CD8-positive, alpha-beta memory T cell (primary cell): Measurements from ENCODE around the gene PKMYT1. TPM values are rescaled to one million over a fixed set of nuclear protein-coding genes. Genes with fewer than 3 reads are reported as not detected.
A peak's percentile ranks its signal among the peaks of the same experiment; 100 is the strongest.
"Not testable (repeated sequence)": the region's sequence is repeated elsewhere in the genome, so short reads cannot be mapped to it uniquely, and the experiment has no call there.

Experiments
- CTCF ChIA-PET: fragments of 350-600 bp; sonication (Branson Sonifier 250); formaldehyde crosslinking; loops from one replicate; lab custom pipeline; 2021; ENCODE audit warnings: antibody characterized with exemption; lab: Charles Lee
- POLR2A ChIA-PET: fragments of 350-600 bp; sonication (Branson Sonifier 250); formaldehyde crosslinking; loops from one replicate; lab custom pipeline; 2021; ENCODE audit warnings: antibody characterized with exemption; lab: Charles Lee
- DNase-seq, 5 donors: peaks; one replicate each; pipeline versions ENCODE4 v3.0.0 to v3.0.0-alpha.2; 2020 to 2022; ENCODE audit warnings: mixed read lengths in 1 of 5
- H3K27ac ChIP-seq: one replicate; pipeline ENCODE4 v1.7.0; 2013; ENCODE audit warnings: low read depth, mild to moderate bottlenecking, low read length, moderate library complexity
- H3K27me3 ChIP-seq: 2 replicates; pipeline ENCODE4 v1.7.0; 2013; ENCODE audit warnings: low read length, mild to moderate bottlenecking; ENCODE audit not compliant: insufficient read depth, poor library complexity, severe bottlenecking
- H3K36me3 ChIP-seq: 2 replicates; pipeline ENCODE4 v1.7.0; 2013; ENCODE audit warnings: mild to moderate bottlenecking, low read length, moderate library complexity; ENCODE audit not compliant: insufficient read depth
- H3K4me1 ChIP-seq: 2 replicates; pipeline ENCODE4 v1.7.0; 2013; ENCODE audit warnings: mild to moderate bottlenecking, low read length, moderate library complexity; ENCODE audit not compliant: insufficient read depth
- H3K4me3 ChIP-seq: 2 replicates; pipeline ENCODE4 v1.7.0; 2013; ENCODE audit warnings: mild to moderate bottlenecking, low read length
- H3K9me3 ChIP-seq: 2 replicates; pipeline ENCODE4 v1.7.0; 2013; ENCODE audit warnings: mild to moderate bottlenecking, low read length
- H3K27ac Mint-ChIP-seq, 8 donors: one replicate each; pipeline ENCODE4 v1.8.0; 2020 to 2021; ENCODE audit warnings: mixed read lengths in 8 of 8, mild to moderate bottlenecking in 6 of 8, inconsistent platforms in 3 of 8, moderate library complexity in 3 of 8
- H3K27me3 Mint-ChIP-seq, 2 donors: one replicate each; pipeline ENCODE4 v1.8.0; 2020 to 2021; ENCODE audit warnings: mixed read lengths in 2 of 2, mild to moderate bottlenecking in 1 of 2, moderate library complexity in 1 of 2
- H3K36me3 Mint-ChIP-seq, 3 donors: one replicate each; pipeline ENCODE4 v1.8.0; 2020 to 2021; ENCODE audit warnings: mixed read lengths in 3 of 3, inconsistent platforms in 1 of 3, mild to moderate bottlenecking in 1 of 3
- H3K4me1 Mint-ChIP-seq, 3 donors: one replicate each; pipeline ENCODE4 v1.8.0; 2020 to 2021; ENCODE audit warnings: mixed read lengths in 3 of 3, inconsistent platforms in 1 of 3, mild to moderate bottlenecking in 1 of 3
- H3K4me3 Mint-ChIP-seq, 7 donors: one replicate each; pipeline ENCODE4 v1.8.0; 2020 to 2021; ENCODE audit warnings: mixed read lengths in 7 of 7, mild to moderate bottlenecking in 6 of 7, moderate library complexity in 4 of 7, inconsistent platforms in 2 of 7
- H3K9me3 Mint-ChIP-seq, 5 donors: one replicate each; pipeline ENCODE4 v1.8.0; 2020 to 2022; ENCODE audit warnings: mixed read lengths in 5 of 5, mild to moderate bottlenecking in 3 of 5, moderate library complexity in 2 of 5, inconsistent platforms in 1 of 5
- polyA plus RNA-seq: library from polyadenylated mRNA; unstranded; fragments of 300-500 nt; fragmentation: Illumina TruSeq; gene quantifications from one replicate; pipeline ENCODE4 v1.2.3, GENCODE V29; 2021
- total RNA-seq, 2 experiments: library from RNA; stranded (reverse); gene quantifications; one replicate each; pipeline ENCODE4 v1.2.3, GENCODE V29; 2021

The PKMYT1 gene
- total and polyA plus RNA-seq, 3 experiments from 2014 or later = 0.18 to 112 (median 103) TPM

- peaks cover 4% of the 10 kb centered on the region in 2 donors for H3K27me3 Mint-ChIP-seq
- ChIA-PET CTCF (interaction anchor here (1.3 kb wide), 2 partner anchors 10 to 11 kb away, joined by 3 read pairs; no protein-coding TSS in a partner anchor), POLR2A (no interaction called here)
- DNase-seq = no peak
- no peaks in the 10 kb centered on the region for H3K4me1 Mint-ChIP-seq
- no peaks in the 10 kb centered on the region for H3K36me3 ChIP-seq
- no peak overlapping the region for H3K27ac Mint-ChIP-seq
- no peaks in the 10 kb centered on the region for H3K27me3 ChIP-seq
- no peak overlapping the region for H3K4me3 Mint-ChIP-seq
- no peaks in the 10 kb centered on the region for H3K4me1 ChIP-seq
- no peak overlapping the region for H3K4me3 ChIP-seq
- no peak overlapping the region for H3K27ac ChIP-seq
- no peaks in the 10 kb centered on the region for H3K9me3 Mint-ChIP-seq
- no peaks in the 10 kb centered on the region for H3K9me3 ChIP-seq
- peaks cover 0 to 18% (median 2%) of the 10 kb centered on the region in 3 donors for H3K36me3 Mint-ChIP-seq
Observed at GRCh38 chr16:2950773-2951172, 29.5 kb downstream of the PKMYT1 start.

- H3K4me3 Mint-ChIP-seq = no peak overlapping the region
- H3K4me1 Mint-ChIP-seq = no peaks in the 10 kb centered on the region
- H3K4me1 ChIP-seq = no peaks in the 10 kb centered on the region
- H3K4me3 ChIP-seq = no peak overlapping the region
- no peaks in the 10 kb centered on the region for H3K9me3 Mint-ChIP-seq
- H3K36me3 Mint-ChIP-seq = peaks cover 0 to 18% (median 2%) of the 10 kb centered on the region in 3 donors
- ChIA-PET CTCF (interaction anchor here (1.3 kb wide), 1 partner anchor 10 kb away, joined by 3 read pairs; no protein-coding TSS in a partner anchor), POLR2A (no interaction called here)
- no peaks in the 10 kb centered on the region for H3K36me3 ChIP-seq
- H3K27ac ChIP-seq = no peak overlapping the region
- DNase-seq = no peak
- H3K27me3 ChIP-seq = no peaks in the 10 kb centered on the region
- H3K27ac Mint-ChIP-seq = no peak overlapping the region
- peaks cover 4% of the 10 kb centered on the region in 2 donors for H3K27me3 Mint-ChIP-seq
- no peaks in the 10 kb centered on the region for H3K9me3 ChIP-seq
Observed at GRCh38 chr16:2950353-2950724, 29.9 kb downstream of the PKMYT1 start.

DNA sequence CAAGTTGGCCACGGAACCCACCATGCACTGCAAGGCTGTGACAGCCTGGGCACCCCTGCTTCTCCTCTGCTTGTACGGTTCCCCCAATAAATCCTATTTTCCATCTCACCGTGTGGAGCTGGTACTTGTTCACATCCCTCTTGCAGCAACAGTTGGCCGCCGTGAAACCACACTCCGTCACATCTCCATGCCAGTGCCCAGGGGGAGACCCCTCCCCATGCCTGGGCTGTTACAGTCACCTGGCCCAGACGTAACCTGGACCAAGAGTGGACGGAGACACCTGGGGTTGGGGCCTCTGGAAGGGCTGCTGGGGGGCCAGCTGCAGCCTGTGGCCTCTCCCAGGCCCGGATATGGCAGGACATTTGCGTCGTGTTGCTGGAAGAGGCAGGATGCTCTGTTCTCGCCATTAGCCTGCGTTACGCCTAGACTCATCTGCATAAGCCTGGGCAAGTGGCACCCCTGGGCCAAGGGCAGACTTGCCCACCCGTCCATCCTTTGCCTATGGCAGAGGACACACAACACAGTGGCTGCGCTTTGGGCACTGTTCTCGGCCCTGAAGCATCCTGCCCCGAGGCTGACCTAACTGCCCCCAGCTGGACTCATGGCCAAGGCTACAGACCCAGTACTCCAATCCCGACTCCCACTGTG, 30.4 kb downstream of the PKMYT1 start:
- Histone ChIP-seq H3K36me3 (no peaks in the 10 kb centered on the region), H3K4me1 (no peaks in the 10 kb centered on the region), H3K27ac (no peak overlapping the region), H3K27me3 (no peaks in the 10 kb centered on the region), H3K4me3 (no peak overlapping the region), H3K9me3 (no peaks in the 10 kb centered on the region)
- ChIA-PET CTCF (no interaction called here), POLR2A (no interaction called here)
- Mint-ChIP-seq H3K9me3 (no peaks in the 10 kb centered on the region), H3K4me1 (no peaks in the 10 kb centered on the region), H3K27ac (no peak overlapping the region), H3K4me3 (no peak overlapping the region), H3K27me3 (peaks cover 4% of the 10 kb centered on the region in 2 donors), H3K36me3 (peaks cover 0 to 18% (median 2%) of the 10 kb centered on the region in 3 donors)
- no peak for DNase-seq

- Mint-ChIP-seq H3K4me1 (no peaks in the 10 kb centered on the region), H3K27me3 (no peaks in the 10 kb centered on the region), H3K36me3 (peaks cover 0 to 18% (median 2%) of the 10 kb centered on the region in 3 donors), H3K9me3 (no peaks in the 10 kb centered on the region), H3K4me3 (no peak overlapping the region), H3K27ac (no peak overlapping the region)
- ChIA-PET CTCF (no interaction called here), POLR2A (no interaction called here)
- Histone ChIP-seq H3K4me1 (no peaks in the 10 kb centered on the region), H3K27ac (no peak overlapping the region), H3K36me3 (no peaks in the 10 kb centered on the region), H3K27me3 (no peaks in the 10 kb centered on the region), H3K9me3 (no peaks in the 10 kb centered on the region), H3K4me3 (no peak overlapping the region)
- no peak for DNase-seq
Observed at GRCh38 chr16:2948807-2949704, 31.2 kb downstream of the PKMYT1 start.

DNA sequence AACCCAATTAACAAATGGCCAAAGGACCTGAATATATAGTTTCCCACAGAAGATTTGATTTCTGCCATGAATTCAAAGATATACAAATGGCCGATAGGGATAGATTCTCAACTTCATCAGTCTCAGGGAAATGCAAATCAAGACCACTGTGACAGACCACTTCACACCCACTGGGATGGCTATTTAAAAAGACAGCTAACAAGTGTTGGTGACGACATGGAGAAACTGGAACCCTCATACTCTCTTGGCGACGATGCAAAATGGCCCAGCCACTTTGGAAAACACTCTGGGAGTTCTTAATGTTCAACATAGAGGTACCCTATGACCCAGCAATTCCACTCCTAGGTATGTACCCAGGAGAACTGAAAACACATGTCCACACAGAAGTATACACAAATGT, 33.6 kb downstream of the PKMYT1 start:
- Histone ChIP-seq H3K4me1 (no peaks in the 10 kb centered on the region), H3K27me3 (no peaks in the 10 kb centered on the region), H3K27ac (no peak overlapping the region), H3K9me3 (no peaks in the 10 kb centered on the region), H3K4me3 (no peak overlapping the region), H3K36me3 (peaks cover 7% of the 10 kb centered on the region)
- H3K4me1 Mint-ChIP-seq = no peaks in the 10 kb centered on the region
- peaks cover 4 to 37% (median 6%) of the 10 kb centered on the region in 3 donors for H3K36me3 Mint-ChIP-seq
- no peak for DNase-seq
- H3K9me3 Mint-ChIP-seq = no peaks in the 10 kb centered on the region
- no peak overlapping the region for H3K27ac Mint-ChIP-seq
- ChIA-PET POLR2A (no interaction called here), CTCF (interaction anchor here (1.2 to 1.3 kb wide), 2 partner anchors 10 to 15 kb away, joined by 3 read pairs; no protein-coding TSS in a partner anchor)
- no peaks in the 10 kb centered on the region for H3K27me3 Mint-ChIP-seq
- H3K4me3 Mint-ChIP-seq = no peak overlapping the region

DNA sequence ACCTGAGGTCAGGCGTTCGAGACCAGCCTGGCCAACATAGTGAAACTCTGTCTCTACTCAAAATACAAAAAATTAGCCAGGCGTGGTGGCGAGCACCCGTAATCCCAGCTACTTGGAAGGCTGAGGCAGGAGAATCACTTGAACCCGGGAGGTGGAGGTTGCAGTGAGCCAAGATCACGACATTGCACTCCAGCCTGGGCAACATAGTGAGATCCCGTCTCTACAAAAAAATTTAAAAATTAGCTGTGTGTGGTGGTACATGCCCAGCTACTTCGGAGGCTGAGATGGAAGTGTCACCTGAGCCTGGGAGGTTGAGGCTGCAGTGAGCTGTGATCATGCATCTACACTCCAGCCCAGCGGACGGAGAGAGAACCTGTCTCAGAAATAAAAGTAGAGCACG, 36.5 kb downstream of the PKMYT1 start:
- H3K9me3 ChIP-seq, H3K9me3 Mint-ChIP-seq, H3K27me3 Mint-ChIP-seq, H3K4me3 ChIP-seq, H3K4me1 Mint-ChIP-seq, H3K27me3 ChIP-seq, H3K4me1 ChIP-seq, H3K27ac Mint-ChIP-seq, DNase-seq, H3K4me3 Mint-ChIP-seq, H3K27ac ChIP-seq: not testable (repeated sequence)
- CTCF ChIA-PET = interaction anchor here (2.5 kb wide), 1 partner anchor 17 kb away, joined by 7 read pairs; no protein-coding TSS in a partner anchor
- H3K36me3 ChIP-seq = peaks cover 18% of the 10 kb centered on the region
- POLR2A ChIA-PET = interaction anchor here (0.6 kb wide), 1 partner anchor 613 kb away, joined by 4 read pairs; no protein-coding TSS in a partner anchor
- peaks cover 10 to 58% (median 10%) of the 10 kb centered on the region in 3 donors for H3K36me3 Mint-ChIP-seq

- no peaks in the 10 kb centered on the region for H3K9me3 ChIP-seq
- peak overlapping the region in 1 of 8 donors; percentile 19 for H3K27ac Mint-ChIP-seq
- H3K36me3 Mint-ChIP-seq = peaks cover 10 to 63% (median 10%) of the 10 kb centered on the region in 3 donors
- ChIA-PET POLR2A (interaction anchor here (0.7 kb wide), 1 partner anchor 52 kb away, joined by 8 read pairs; no protein-coding TSS in a partner anchor), CTCF (no interaction called here)
- no peak overlapping the region for H3K27ac ChIP-seq
- no peaks in the 10 kb centered on the region for H3K4me1 ChIP-seq
- H3K27me3 ChIP-seq = no peaks in the 10 kb centered on the region
- no peak overlapping the region for H3K4me3 Mint-ChIP-seq
- H3K4me3 ChIP-seq = no peak overlapping the region
- H3K4me1 Mint-ChIP-seq = no peaks in the 10 kb centered on the region
- no peak for DNase-seq
- peaks cover 23% of the 10 kb centered on the region for H3K36me3 ChIP-seq
- H3K9me3 Mint-ChIP-seq = no peaks in the 10 kb centered on the region
- H3K27me3 Mint-ChIP-seq = no peaks in the 10 kb centered on the region
Observed at GRCh38 chr16:2942045-2942444, 38.2 kb downstream of the PKMYT1 start.

DNA sequence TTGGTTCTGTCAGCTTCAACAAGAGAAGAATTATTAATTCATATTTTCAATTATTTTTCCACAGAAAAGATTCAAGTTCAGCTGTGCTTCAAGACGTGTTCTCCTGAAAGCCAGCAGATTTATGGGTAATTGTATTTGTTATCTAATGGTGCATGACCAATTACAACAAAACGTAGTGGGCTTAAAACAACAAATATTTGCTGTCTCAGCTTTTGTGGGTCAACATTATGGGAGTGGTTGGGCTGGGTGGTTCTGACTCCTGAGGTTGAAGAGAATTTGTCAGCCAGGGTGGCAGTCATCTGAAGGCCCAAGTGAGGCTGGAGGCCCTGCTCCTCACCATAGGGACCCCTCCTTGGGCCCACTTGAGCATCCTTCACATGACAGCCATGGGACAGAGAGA, 40.3 kb downstream of the PKMYT1 start:
- Histone ChIP-seq H3K4me1 (no peaks in the 10 kb centered on the region), H3K36me3 (peaks cover 23% of the 10 kb centered on the region), H3K27me3 (no peaks in the 10 kb centered on the region), H3K9me3 (no peaks in the 10 kb centered on the region), H3K4me3 (no peak overlapping the region), H3K27ac (no peak overlapping the region)
- no peak for DNase-seq
- Mint-ChIP-seq H3K27me3 (no peaks in the 10 kb centered on the region), H3K4me1 (no peaks in the 10 kb centered on the region), H3K36me3 (peaks cover 8 to 75% (median 10%) of the 10 kb centered on the region in 3 donors), H3K27ac (peak overlapping the region in 1 of 8 donors; percentile 74), H3K9me3 (no peaks in the 10 kb centered on the region), H3K4me3 (no peak overlapping the region)
- POLR2A ChIA-PET = no interaction called here
- CTCF ChIA-PET = interaction anchor here (0.6 to 2.3 kb wide), 6 partner anchors 12 to 490 kb away, joined by 3 to 10 read pairs (median 4); no protein-coding TSS in a partner anchor
